GM23248 (cell line): Measurements from ENCODE around the gene SLC35F3.

ENCODE experiments used
- EZH2 ChIP-seq: fragments of 200-600 bp; sonication (generic); IDR thresholded peaks from 2 replicates; pipeline ENCODE4 v1.6.1; 2018; ENCODE audit warnings: antibody characterized with exemption, mild to moderate bottlenecking; ENCODE audit not compliant: insufficient read depth, poor library complexity, severe bottlenecking
- EZH2phosphoT487 ChIP-seq: fragments of 200-600 bp; sonication (generic); IDR thresholded peaks from 2 replicates; pipeline ENCODE4 v1.6.1; 2018; ENCODE audit warnings: antibody characterized with exemption, moderate library complexity, mild to moderate bottlenecking, low read depth; ENCODE audit not compliant: insufficient read depth

- TF ChIP-seq EZH2: no peak
- TF ChIP-seq EZH2phosphoT487: no peak
Measured at GRCh38 chr1:234229581-234230387, 325.3 kb downstream of the SLC35F3 start.
